ENCODE data around the gene NDUFS3. TPM values are rescaled to one million over a fixed set of nuclear protein-coding genes. Genes with fewer than 3 reads are reported as not detected.

NDUFS3 gene
- total and polyA plus RNA-seq, 2 of the 13 experiments (the other 11 are each of a cell fraction or from before 2014, with no cell fraction given): 151 to 184 TPM

GRCh38 chr11:47578524-47579494 lies at the start of gene NDUFS3, which contains the start of gene KBTBD4 (continued):
- no peak for TF ChIP-seq TCF7L2 (IDR thresholded peaks at IDR 0.05; ENCODE audit: low read depth, low read length)
- TF ChIP-seq, protein P1, sequence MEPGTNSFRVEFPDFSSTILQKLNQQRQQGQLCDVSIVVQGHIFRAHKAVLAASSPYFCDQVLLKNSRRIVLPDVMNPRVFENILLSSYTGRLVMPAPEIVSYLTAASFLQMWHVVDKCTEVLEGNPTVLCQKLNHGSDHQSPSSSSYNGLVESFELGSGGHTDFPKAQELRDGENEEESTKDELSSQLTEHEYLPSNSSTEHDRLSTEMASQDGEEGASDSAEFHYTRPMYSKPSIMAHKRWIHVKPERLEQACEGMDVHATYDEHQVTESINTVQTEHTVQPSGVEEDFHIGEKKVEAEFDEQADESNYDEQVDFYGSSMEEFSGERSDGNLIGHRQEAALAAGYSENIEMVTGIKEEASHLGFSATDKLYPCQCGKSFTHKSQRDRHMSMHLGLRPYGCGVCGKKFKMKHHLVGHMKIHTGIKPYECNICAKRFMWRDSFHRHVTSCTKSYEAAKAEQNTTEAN (CRISPR knock-in tag; conservative IDR thresholded peaks at IDR 0.05): 0 out of 2 replicates have a peak, but pooled peaks have one; percentile 39
- TF ChIP-seq ESRRA (CRISPR knock-in tag; IDR thresholded peaks at IDR 0.05; ENCODE audit: low read depth): peak; percentile 87
- no peak for TF ChIP-seq HDAC6 (IDR thresholded peaks at IDR 0.05; ENCODE audit: low read depth, low read length)
- TF ChIP-seq GTF2F1 (IDR thresholded peaks at IDR 0.05; ENCODE audit: low read length): peak; percentile 72; the same call in 1 of the 2 replicates
- TF ChIP-seq PHF8 (CRISPR knock-in tag; IDR thresholded peaks at IDR 0.05): peak; percentile 99
- TF ChIP-seq ARNT2 (CRISPR knock-in tag; IDR thresholded peaks at IDR 0.05; ENCODE audit: low read depth): peak; percentile 66
- no peak for TF ChIP-seq ZNF816 (CRISPR knock-in tag; IDR thresholded peaks at IDR 0.05; ENCODE audit: borderline replicate concordance)
- peak; percentile 49; the same call in 1 of the 2 replicates for TF ChIP-seq MNT (IDR thresholded peaks at IDR 0.05)
- peak; percentile 77 for TF ChIP-seq HIVEP1 (CRISPR knock-in tag; IDR thresholded peaks at IDR 0.05)
- no peak for TF ChIP-seq ZNF496 (CRISPR knock-in tag; IDR thresholded peaks at IDR 0.05; ENCODE audit: insufficient replicate concordance)
- peak; percentile 96 for TF ChIP-seq NR2C2 (CRISPR knock-in tag; IDR thresholded peaks at IDR 0.05; ENCODE audit: borderline replicate concordance)
- peak; percentile 79; the same call in 1 of the 2 replicates for TF ChIP-seq ARNTL (CRISPR knock-in tag; IDR thresholded peaks at IDR 0.05)
- TF ChIP-seq ZNF180 (CRISPR knock-in tag; IDR thresholded peaks at IDR 0.05; ENCODE audit: borderline replicate concordance, low read depth): 0 out of 2 replicates have a peak, but pooled peaks have one; percentile 39
- peak; percentile 88; the same call in 1 of the 2 replicates for TF ChIP-seq ZNF160 (CRISPR knock-in tag; IDR thresholded peaks at IDR 0.05)
- TF ChIP-seq GABPB1 (CRISPR knock-in tag; IDR thresholded peaks at IDR 0.05): peak; percentile 100
- peak; percentile 65; the same call in 1 of the 2 replicates for TF ChIP-seq IRF9 (CRISPR knock-in tag; IDR thresholded peaks at IDR 0.05; ENCODE audit: borderline replicate concordance)
- TF ChIP-seq STAT5B (CRISPR knock-in tag; IDR thresholded peaks at IDR 0.05): peak; percentile 95
- TF ChIP-seq PHF5A (CRISPR knock-in tag; IDR thresholded peaks at IDR 0.05; ENCODE audit: low read depth, unreplicated experiment): peak; percentile 95
- TF ChIP-seq BRD4 (CRISPR knock-in tag; IDR thresholded peaks at IDR 0.05): peak; percentile 97
- TF ChIP-seq XBP1 (CRISPR knock-in tag; IDR thresholded peaks at IDR 0.05): no peak
- peak; percentile 92; the same call in 1 of the 2 replicates for TF ChIP-seq TSC22D2 (CRISPR knock-in tag; IDR thresholded peaks at IDR 0.05; ENCODE audit: borderline replicate concordance)
- peak; percentile 61; the same call in 1 of the 2 replicates for TF ChIP-seq NFIC (IDR thresholded peaks at IDR 0.05; ENCODE audit: low read length)
- TF ChIP-seq NFYC (CRISPR knock-in tag; IDR thresholded peaks at IDR 0.05): peak; percentile 41; the same call in 1 of the 2 replicates
- no peak; the same call in 1 of the 2 replicates for TF ChIP-seq STAG1 (CRISPR knock-in tag; IDR thresholded peaks at IDR 0.05)
- TF ChIP-seq ZNF572 (CRISPR knock-in tag; IDR thresholded peaks at IDR 0.05): peak; percentile 95; the same call in 1 of the 2 replicates

All from HepG2 (cell line).